Right kidney (tissue), 9 donors: ENCODE measurements around the gene TSEN2.
"Not testable (repeated sequence)": the region's sequence is repeated elsewhere in the genome, so short reads cannot be mapped to it uniquely, and the experiment has no call there.

Experiments used
- DNase-seq: peaks from one replicate; pipeline ENCODE4 v3.0.0-alpha.2; 2016
- long read RNA-seq, 8 donors: transcript quantifications; one replicate each; lab custom pipeline, GENCODE V29; 2026

Gene TSEN2
- long read RNA-seq, donor 1, partial matches to known transcripts, result 0 of 2 reads
- long read RNA-seq, donor 1, other reads (novel, unspliced or antisense), result 0 of 2 reads
- long read RNA-seq, donor 2, result 0 reads
- long read RNA-seq, donor 3, result 0 reads
- long read RNA-seq, donor 4, partial matches to known transcripts, result 5 of 5 reads
- long read RNA-seq, donor 4, other reads (novel, unspliced or antisense), result 0 of 5 reads
- long read RNA-seq, donor 5, result 0 reads
- long read RNA-seq, donor 6, result 0 reads
- long read RNA-seq, donor 7, result 0 reads
- long read RNA-seq, donor 8, result 0 reads

GRCh38 chr3:12484198-12484982, at the start of gene TSEN2:
Gene TSEN2, plus strand, starts transcription at chr3:12484480. Its CDS starts 5,321 bp downstream, at chr3:12489801.
- peak; percentile 99 for DNase-seq

- no peak for DNase-seq
Measured at GRCh38 chr3:12436514-12437220, 47.6 kb upstream of the TSEN2 start.

DNA sequence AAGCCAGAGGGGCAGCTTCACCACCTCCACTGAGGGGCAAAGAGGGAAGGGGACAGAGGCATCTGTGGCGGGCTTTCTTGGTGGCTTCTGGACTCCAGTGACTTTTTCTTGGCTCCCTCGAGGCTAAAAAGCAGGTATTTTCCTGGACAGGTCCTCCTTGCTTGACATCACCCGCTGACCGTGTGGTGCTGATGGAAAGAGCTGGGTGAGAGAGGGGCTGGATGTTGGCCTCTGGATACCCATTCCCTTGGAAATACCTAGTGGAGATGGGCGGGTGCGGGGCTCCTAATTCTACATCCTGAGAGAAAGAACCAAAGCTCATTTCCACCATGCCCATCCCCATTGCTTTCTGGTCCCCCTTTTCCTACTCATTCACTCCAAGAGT, 47.1 kb upstream of the TSEN2 start:
- no peak for DNase-seq

DNA sequence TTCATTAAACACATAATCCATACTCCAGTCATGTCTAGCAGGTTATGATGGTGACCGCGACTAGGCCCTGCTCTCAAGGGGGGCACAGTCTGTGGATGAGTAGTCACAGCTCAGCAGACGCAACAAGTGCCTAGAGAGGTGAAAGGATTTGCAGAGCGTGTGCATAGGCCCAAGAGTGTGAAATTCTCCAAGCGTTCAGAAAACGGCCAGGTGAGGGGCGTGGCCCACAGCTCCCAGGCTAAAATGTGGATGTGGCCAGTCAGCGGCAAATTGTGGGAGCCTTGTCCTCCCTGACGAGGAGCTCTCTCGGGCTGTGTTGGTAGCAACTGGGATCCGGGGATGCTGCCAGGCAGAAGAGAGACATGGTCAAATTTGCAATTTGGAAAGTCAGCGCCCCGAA, 46.4 kb upstream of the TSEN2 start:
- DNase-seq, result no peak

DNA sequence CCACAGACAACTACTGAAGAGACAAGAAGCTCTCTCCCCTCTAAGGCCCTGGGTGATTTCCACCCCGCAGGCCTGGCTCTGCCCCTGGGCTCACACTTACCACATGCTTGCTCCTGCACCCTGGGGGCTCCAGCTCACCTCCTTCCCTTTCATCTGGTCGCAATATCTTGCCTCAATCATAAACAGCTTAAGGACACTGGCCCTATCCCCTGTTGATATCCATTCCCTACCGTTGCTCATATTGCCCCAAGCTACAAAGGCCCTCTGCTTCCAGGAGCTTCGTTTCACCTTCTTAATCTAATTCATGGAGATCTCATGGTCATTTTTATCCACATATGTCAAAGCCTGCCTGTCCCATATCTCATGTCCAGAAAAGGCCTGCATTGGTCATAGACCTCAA, 46.0 kb upstream of the TSEN2 start:
- DNase-seq, result no peak

DNA sequence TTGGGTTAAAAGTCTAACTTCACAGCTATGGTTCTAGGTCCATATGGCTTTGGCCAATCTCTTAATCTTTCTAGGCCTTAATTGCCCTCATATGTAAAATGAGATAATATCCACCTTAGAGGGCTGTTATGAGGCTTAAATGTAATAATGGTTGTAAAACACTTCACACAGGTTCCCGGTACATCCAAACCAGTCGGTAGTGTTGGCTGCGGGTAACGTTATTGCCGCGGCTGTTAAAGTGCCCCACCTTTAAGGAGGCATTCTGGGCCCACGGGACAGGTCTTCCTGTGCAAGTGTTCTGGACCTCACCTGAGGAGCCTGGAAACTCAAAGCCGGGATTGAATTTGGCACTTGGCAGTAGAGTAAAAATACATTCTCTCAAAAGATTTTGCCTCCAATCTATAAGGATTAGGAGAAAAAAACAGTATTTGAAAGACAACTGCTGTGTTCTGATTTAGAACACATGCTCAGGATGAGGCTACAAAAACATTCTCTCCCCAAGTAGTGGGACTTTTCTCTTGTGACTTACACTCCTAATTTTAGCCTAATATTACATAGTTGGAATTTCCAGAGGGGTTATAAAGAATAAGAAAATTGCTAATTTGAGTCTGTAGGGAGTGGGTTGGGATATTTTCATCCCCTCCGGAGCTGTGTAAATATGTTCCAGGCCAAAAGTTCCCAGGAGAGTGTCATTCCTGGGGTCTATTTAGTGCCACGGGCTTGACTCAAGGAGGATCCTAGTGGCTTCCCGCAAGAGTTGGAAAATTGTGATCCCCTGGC, 44.9 kb upstream of the TSEN2 start:
- no peak for DNase-seq

- DNase-seq, result peak; percentile 37
Measured at GRCh38 chr3:12440927-12441714, 43.2 kb upstream of the TSEN2 start.

DNA sequence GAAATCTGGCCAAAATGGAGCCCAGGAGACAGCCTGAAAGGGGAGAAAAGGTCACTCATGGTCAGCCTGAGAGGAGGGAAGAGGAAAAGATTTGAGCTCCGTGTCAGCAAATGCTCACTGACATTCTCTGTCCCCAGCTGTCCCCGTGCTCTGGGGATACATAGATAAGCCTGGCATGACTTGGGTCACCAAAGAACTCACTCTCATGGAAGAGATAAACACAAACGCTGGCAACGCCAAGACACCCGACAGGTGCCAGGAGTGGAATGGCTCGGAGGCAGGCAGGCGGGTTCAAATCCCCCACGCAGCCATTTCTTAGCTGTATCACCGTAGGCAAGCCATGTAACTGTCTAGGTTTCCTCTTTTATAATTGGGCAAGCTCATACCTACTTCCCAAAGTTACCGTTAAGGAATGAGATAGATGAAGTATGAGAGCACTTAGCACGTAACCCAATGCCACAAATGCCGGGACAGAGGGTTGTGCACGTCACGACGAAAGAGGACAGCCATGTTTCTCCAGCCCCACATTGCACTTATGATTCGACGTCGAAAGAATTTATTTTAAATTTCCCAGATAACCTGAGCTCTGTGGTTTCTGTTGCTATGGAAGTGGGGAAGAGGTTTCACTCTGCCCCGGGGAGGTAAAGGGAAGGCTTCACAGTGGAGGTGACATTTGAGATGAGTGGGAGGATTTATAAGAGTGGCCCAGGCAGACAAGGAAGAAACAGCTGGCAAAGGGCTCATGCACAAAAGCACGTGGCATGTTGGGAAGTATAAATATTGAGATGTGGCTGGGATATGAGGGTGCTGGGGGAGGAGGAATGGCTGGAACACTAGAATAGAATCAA, 41.4 kb upstream of the TSEN2 start:
- DNase-seq, result no peak

DNA sequence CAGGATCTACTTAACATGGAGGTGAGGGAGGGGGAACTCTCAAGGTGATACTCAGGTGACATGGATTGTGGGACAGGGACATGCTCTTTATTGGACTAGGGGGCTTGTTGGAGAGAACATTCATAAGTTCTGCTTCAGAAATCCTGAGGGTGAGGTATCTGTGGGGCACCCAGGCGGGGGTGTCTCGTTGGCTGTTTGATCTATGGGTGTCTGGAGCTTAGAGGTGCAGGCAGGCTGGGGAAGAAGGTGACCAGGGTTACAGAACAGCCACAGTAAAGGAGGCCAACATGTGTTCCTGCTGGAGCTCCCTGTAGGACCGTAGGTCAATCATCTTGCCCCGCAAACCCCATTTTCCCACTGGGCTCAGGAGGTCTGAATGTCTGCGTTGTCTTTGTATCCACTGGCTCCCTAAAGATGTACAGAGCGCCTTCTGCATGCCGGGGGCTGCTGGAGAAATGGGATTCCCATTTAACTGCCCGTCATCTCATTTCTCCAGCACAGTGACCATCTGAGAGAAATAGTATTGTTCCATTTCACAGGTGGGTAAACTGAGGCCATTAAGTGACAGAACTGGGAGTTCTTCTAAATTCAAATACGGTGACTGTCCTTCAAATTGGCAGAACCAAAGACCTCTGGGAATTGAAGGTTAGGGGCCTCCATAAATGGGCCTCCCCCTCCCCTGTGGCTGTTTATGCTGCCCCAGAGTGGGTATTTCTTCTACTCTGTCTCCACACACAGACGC, 40.3 kb upstream of the TSEN2 start:
- peak; percentile 11 for DNase-seq

DNA sequence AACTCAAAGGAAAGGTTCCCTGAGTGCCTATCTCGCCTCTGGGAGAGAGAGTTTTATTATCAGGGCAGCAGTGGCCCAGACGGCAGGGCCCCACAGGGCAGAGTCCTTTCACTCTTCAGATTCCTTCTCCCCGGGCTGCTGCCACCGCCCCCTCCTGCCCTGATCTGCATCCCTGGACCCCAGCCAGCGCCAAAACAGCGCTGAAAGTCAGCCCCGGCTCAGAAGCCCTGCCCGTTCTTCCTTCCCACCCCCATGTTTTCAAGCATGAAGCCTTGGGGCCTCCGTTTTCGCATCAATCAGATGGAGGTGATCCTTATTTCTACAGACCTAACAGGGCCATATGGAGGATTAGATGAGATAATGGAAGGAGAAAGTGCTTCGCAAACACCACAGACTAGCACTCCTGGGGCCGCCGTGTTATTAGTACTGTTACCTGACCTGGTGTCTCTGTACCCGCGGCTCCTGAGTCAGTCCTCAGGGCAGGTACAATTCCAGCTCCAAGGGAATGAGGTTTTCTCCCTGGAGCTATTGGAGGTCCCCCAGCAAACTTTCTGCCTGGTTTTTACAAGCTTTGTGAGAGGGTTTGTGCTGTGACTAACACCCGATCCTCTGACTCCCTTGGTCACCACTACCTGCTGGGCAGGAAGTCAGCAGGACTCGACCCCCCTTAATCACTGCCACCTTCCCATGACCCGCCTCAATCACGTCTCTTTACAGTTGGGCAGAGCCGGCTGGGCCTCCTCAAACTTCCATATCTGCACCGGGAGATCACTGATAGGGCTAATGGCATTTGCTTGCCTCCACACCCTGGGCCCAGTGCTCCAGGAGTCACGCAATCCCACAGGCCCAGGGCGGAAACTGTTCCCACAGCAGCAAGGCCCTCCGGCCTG, 39.5 kb upstream of the TSEN2 start:
- DNase-seq, result peak; percentile 56

DNA sequence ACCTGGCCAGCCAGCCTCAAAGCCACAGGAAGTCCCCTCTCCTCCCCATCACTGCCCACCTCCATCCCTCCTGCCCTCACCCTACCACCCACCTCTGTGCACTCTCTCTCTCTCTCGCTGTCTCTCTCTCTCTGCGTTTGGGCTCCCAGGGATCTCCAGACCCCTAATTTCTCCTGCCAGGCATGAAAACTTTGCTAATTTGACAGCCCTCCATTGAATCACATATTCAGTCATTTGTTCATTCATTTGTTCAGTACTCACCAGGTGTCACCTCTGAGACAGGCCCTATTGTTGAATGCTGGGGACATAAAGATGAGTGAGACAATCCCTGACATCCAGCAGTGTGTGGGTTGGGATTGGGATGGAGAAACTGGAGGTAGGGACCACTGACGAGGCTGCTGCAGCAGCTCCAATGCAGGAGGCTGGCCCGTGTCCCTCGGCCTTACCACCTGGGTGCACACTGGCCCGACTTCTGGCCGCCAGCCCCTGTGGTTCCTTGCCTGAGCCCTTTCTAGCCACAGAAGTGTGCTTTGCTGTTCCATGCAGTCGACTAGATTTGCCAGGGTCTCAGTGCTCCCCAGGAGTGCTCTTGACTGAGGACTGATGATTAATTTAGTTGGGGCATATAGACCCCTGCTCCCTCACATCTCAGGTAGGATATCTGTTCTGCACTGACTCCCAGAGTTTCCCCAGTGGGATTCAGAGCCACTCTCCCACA, 38.6 kb upstream of the TSEN2 start:
- no peak for DNase-seq

GRCh38 chr3:12446298-12446697, 38.0 kb upstream of the TSEN2 start:
- no peak for DNase-seq

DNA sequence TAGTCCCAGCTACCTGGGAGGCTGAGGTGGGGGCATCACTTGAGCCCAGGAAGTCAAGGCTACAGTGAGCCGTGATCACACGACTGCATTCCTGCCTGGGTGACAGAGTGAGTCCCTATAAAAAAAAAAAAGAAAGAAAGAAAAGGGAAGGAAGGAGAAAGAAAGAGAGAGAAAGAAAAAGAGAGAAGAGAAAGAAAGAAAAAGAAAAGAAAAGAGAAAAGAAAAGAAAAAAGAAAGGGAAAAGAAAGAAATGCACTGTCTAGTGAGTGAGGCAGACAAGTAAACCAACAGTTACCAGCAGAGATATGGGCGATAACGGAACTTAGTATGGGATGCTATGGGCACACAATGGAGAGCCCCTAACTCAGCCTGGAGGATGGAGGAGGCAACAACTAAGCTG, 37.2 kb upstream of the TSEN2 start:
- no peak for DNase-seq

DNA sequence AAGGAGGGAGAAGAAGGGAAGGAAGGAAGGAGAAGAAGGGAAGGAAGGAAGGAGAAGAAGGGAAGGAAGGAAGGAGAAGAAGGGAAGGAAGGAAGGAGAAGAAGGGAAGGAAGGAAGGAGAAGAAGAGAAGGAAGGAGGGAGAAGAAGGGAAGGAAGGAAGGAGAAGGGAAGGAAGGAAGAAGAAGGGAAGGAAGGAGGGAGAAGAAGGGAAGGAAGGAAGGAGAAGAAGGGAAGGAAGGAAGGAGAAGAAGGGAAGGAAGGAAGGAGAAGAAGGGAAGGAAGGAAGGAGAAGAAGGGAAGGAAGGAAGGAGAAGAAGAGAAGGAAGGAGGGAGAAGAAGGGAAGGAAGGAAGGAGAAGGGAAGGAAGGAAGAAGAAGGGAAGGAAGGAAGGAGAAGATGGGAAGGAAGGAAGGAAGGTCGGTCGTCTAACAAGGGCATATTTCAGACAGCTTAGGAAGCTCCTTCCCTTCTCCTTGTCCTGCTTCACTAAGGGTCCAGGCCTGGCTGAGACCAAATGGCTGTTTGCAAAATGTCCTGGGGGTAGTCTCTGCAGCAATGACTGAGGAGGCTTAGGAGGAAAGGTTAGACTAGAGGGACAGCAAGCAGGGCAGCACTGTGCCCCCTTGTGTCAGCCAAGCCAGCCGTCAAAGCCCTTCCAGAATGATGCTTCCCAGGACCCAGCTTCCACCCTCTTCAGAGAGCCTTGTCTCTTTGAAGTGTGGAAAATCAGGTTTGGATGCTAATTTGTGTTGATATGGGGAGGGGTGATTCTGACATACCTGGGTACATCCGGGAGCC, 35.7 kb upstream of the TSEN2 start:
- DNase-seq, result not testable (repeated sequence)

DNA sequence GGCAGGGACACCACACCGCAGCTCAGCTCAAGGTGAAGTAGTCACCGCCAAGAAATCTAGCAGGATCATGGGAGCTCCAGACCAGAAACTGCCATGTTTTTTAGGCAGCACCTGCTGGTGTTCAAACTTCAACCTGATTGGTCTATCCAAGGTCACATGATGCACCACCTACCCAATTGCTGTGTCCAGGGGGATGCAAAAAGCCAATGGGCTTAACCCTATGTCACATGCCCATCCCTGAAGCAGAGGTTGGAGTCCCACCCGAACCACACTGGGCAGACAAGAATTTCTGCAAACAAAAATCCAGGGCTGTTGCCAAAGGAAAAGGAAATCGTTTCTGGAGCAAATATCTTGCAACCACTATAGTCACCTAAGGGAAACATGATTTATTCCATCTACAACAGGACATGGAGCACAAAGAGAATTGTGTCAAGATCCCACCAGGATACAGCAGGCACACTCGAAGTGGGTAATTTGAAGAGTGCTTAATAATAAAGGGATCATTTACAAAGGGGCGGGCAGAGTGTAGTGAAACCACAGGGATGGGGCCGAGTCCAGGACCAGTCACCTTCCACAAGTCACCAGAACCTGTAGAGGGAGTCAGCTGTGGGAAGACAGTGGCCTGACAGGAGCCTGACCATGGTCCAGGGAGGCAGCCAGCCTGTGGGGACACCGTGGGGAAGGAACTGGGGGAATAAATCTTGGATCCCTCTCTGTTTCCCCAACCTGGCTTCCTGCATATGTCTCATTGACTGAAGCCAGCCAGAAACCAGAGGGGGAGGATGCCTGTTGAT, 34.2 kb upstream of the TSEN2 start:
- no peak for DNase-seq

GRCh38 chr3:12451481-12451880, 32.8 kb upstream of the TSEN2 start:
- no peak for DNase-seq
